NCI-H82 treated with DMSO at 0.1 percent for 48 hours (cell line): ENCODE data around the gene FKBP9.
A peak's percentile ranks its signal among the peaks of the same experiment; 100 is the strongest.
"Not testable (repeated sequence)": the region's sequence is repeated elsewhere in the genome, so short reads cannot be mapped to it uniquely, and the experiment has no call there.

Source experiments
- DNase-seq: peaks from one replicate; lab custom pipeline; 2025; ENCODE audit not compliant: unreplicated experiment; lab: John Stamatoyannopoulos, UW

FKBP9 gene

GRCh38 chr7:32948202-32948601 is 9.0 kb upstream of the FKBP9 start:
- no peak for DNase-seq

GRCh38 chr7:32952876-32953275 is 4.4 kb upstream of the FKBP9 start:
- DNase-seq, result peak; percentile 29

- DNase-seq, result no peak
Observed at GRCh38 chr7:32958046-32959025, 1.1 kb downstream of the FKBP9 start.

GRCh38 chr7:32963880-32964301 is 6.7 kb downstream of the FKBP9 start:
- not testable (repeated sequence) for DNase-seq

- not testable (repeated sequence) for DNase-seq
Observed at GRCh38 chr7:32964461-32965159, 7.4 kb downstream of the FKBP9 start.

- DNase-seq, result not testable (repeated sequence)
Observed at GRCh38 chr7:32966489-32967267, 9.4 kb downstream of the FKBP9 start.

- not testable (repeated sequence) for DNase-seq
Observed at GRCh38 chr7:32967268-32967582, 10.0 kb downstream of the FKBP9 start.

GRCh38 chr7:32971967-32972366 is 14.7 kb downstream of the FKBP9 start:
- DNase-seq, result not testable (repeated sequence)

GRCh38 chr7:32977159-32977558 is 19.9 kb downstream of the FKBP9 start:
- not testable (repeated sequence) for DNase-seq

GRCh38 chr7:32979246-32979645 is 22.0 kb downstream of the FKBP9 start:
- DNase-seq, result not testable (repeated sequence)

GRCh38 chr7:32979902-32980301 is 22.7 kb downstream of the FKBP9 start:
- DNase-seq, result not testable (repeated sequence)

GRCh38 chr7:32988148-32988547 is 30.9 kb downstream of the FKBP9 start:
- DNase-seq, result not testable (repeated sequence)

GRCh38 chr7:32991068-32991585 is 33.9 kb downstream of the FKBP9 start:
- not testable (repeated sequence) for DNase-seq

- not testable (repeated sequence) for DNase-seq
Observed at GRCh38 chr7:32991975-32992700, 34.9 kb downstream of the FKBP9 start.

- not testable (repeated sequence) for DNase-seq
Observed at GRCh38 chr7:32992750-32993149, 35.5 kb downstream of the FKBP9 start.

- DNase-seq, result not testable (repeated sequence)
Observed at GRCh38 chr7:32997956-32998355, 40.7 kb downstream of the FKBP9 start.

GRCh38 chr7:32998361-32999171 is 41.3 kb downstream of the FKBP9 start:
- DNase-seq, result not testable (repeated sequence)

- not testable (repeated sequence) for DNase-seq
Observed at GRCh38 chr7:32999380-32999779, 42.1 kb downstream of the FKBP9 start.

- DNase-seq, result not testable (repeated sequence)
Observed at GRCh38 chr7:33003111-33003510, 45.9 kb downstream of the FKBP9 start.
